HG02973 (cell line): ENCODE data around the gene MAOB.
"Not testable (repeated sequence)": the region's sequence is repeated elsewhere in the genome, so short reads cannot be mapped to it uniquely, and the experiment has no call there.

Source experiments
- ATAC-seq: cut with Tn5 transposase; IDR thresholded peaks from one replicate; pipeline ENCODE4 v1.9.1; 2021; ENCODE audit warnings: moderate library complexity; ENCODE audit not compliant: unreplicated experiment

The MAOB gene

GRCh38 chrX:43882294-43882681, at the start of gene MAOB:
Gene MAOB, minus strand, starts transcription at chrX:43882450. Its CDS starts 151 bp downstream, at chrX:43882299.
- no peak for ATAC-seq

- not testable (repeated sequence) for ATAC-seq
Measured at GRCh38 chrX:43922032-43922431, 39.8 kb upstream of the MAOB start.

- not testable (repeated sequence) for ATAC-seq
Measured at GRCh38 chrX:43910772-43911171, 28.5 kb upstream of the MAOB start.

- ATAC-seq = no peak
Measured at GRCh38 chrX:43910012-43910411, 27.8 kb upstream of the MAOB start.

- ATAC-seq = no peak
Measured at GRCh38 chrX:43909141-43909540, 26.9 kb upstream of the MAOB start.

- ATAC-seq = no peak
Measured at GRCh38 chrX:43899878-43900815, 17.9 kb upstream of the MAOB start.

- ATAC-seq = no peak
Measured at GRCh38 chrX:43898406-43899035, 16.3 kb upstream of the MAOB start.

GRCh38 chrX:43897290-43897689, 15.0 kb upstream of the MAOB start:
- no peak for ATAC-seq

- ATAC-seq = no peak
Measured at GRCh38 chrX:43892336-43892870, 10.2 kb upstream of the MAOB start.

GRCh38 chrX:43885617-43886016, 3.4 kb upstream of the MAOB start:
- ATAC-seq = no peak

GRCh38 chrX:43881410-43882293, 598 bp downstream of the MAOB start:
- ATAC-seq = no peak

GRCh38 chrX:43880425-43880824, 1.8 kb downstream of the MAOB start:
- no peak for ATAC-seq

- ATAC-seq = no peak
Measured at GRCh38 chrX:43878906-43879526, 3.2 kb downstream of the MAOB start.

- no peak for ATAC-seq
Measured at GRCh38 chrX:43876680-43877079, 5.6 kb downstream of the MAOB start.

- ATAC-seq = no peak
Measured at GRCh38 chrX:43870758-43871419, 11.4 kb downstream of the MAOB start.

- ATAC-seq = no peak
Measured at GRCh38 chrX:43870011-43870410, 12.2 kb downstream of the MAOB start.

- ATAC-seq = no peak
Measured at GRCh38 chrX:43868791-43869190, 13.5 kb downstream of the MAOB start.

GRCh38 chrX:43866423-43866822, 15.8 kb downstream of the MAOB start:
- ATAC-seq = no peak

- no peak for ATAC-seq
Measured at GRCh38 chrX:43865791-43866190, 16.5 kb downstream of the MAOB start.

GRCh38 chrX:43862434-43862833, 19.8 kb downstream of the MAOB start:
- no peak for ATAC-seq
